Uterus (tissue), 2 donors: Measurements from ENCODE around the gene NRDC.

Source experiments
- CTCF ChIP-seq, 4 experiments: fragments of 200-600 bp in 2 of 4; fragments of 450-650 bp in 2 of 4; sonication (generic) in 2 of 4; IDR thresholded peaks; one replicate each; pipeline ENCODE4 v1.5.1; 2016 to 2019; ENCODE audit warnings: antibody characterized with exemption in 4 of 4, mild to moderate bottlenecking in 2 of 4, moderate library complexity in 1 of 4
- POLR2A ChIP-seq, 2 donors: fragments of 450-650 bp; IDR thresholded peaks; one replicate each; pipeline ENCODE4 v1.6.1; 2016; ENCODE audit warnings: antibody characterized with exemption in 2 of 2, mild to moderate bottlenecking in 1 of 2, moderate library complexity in 1 of 2

GRCh38 chr1:51758310-51758709 lies 120.2 kb downstream of the NRDC start:
- TF ChIP-seq CTCF (IDR thresholded peaks at IDR 0.05) (no peak), POLR2A (IDR thresholded peaks at IDR 0.05) (no peak)
